HepG2 (cell line): ENCODE data around the gene SLC12A3.

Experiments used
- MAFG ChIP-seq: sonication (generic); formaldehyde crosslinking; IDR thresholded peaks from 2 replicates; pipeline ENCODE4 v1.5.1; 2020; ENCODE audit warnings: mild to moderate bottlenecking, missing genetic modification reagents
- POLR2A ChIP-seq, 2 experiments: IDR thresholded peaks; 2 replicates each; pipeline ENCODE4 v1.6.1; 2011; ENCODE audit warnings: low read depth in 2 of 2, low read length in 2 of 2, mild to moderate bottlenecking in 1 of 2, moderate library complexity in 1 of 2; ENCODE audit not compliant: insufficient read depth in 1 of 2
- POLR2AphosphoS5 ChIP-seq: IDR thresholded peaks from 2 replicates; pipeline ENCODE4 v1.6.1; 2012; ENCODE audit warnings: low read depth, low read length
- SP140L ChIP-seq: sonication (generic); formaldehyde crosslinking; IDR thresholded peaks from 2 replicates; pipeline ENCODE4 v1.4.0; 2020; ENCODE audit warnings: missing genetic modification reagents, borderline replicate concordance
- ZNF589 ChIP-seq: sonication (generic); formaldehyde crosslinking; conservative IDR thresholded peaks from 2 replicates; pipeline ENCODE4 v1.8.0; 2022; ENCODE audit warnings: mild to moderate bottlenecking, moderate library complexity, missing genetic modification reagents
- TF ChIP-seq, protein P1 (sequence below): IDR thresholded peaks from 2 replicates; pipeline ENCODE4 v1.6.1; 2016
- TF ChIP-seq, protein P2 (sequence below): sonication (generic); formaldehyde crosslinking; IDR thresholded peaks from 2 replicates; pipeline ENCODE4 v1.4.0; 2020; ENCODE audit warnings: missing genetic modification reagents

DNA sequence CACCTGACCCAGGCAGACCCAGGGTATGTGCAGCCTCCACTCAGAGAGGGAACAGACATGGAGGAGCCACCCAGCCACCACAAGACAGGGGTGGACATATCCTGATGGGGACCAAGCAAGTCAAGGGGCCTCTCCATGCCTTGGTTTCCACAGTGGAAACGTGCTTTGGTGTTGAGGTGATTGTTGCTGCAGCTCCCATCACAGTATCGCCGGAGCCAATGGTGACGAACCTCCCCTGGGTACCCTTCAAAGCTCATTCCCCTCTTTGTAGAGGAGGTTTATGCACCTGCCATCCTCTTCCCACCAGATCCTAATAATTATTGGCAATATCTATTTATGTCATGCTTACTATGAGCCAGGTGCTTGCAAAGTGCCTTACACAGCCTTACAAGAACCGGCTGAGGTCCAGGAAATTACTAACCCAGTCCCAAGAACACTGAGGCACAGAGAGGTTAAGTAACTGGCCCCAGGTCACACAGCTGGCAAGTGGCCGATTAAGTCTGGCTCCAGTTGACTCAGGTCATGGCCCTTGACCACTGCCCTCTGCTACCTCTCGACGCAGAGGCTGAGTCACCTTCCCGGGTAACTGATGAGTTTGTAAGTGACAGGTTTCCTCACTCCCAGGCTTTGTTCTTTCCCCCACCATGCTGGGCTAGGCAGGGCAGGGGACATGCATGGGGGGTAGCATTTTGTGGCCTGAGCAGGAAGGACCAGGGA is 20.6 kb downstream of the SLC12A3 start:
- no peak for TF ChIP-seq POLR2A (IDR thresholded peaks at IDR 0.05; ENCODE audit: insufficient read depth in 1 of 2, low read depth in 2 of 2, low read length in 2 of 2)
- TF ChIP-seq, protein P1, sequence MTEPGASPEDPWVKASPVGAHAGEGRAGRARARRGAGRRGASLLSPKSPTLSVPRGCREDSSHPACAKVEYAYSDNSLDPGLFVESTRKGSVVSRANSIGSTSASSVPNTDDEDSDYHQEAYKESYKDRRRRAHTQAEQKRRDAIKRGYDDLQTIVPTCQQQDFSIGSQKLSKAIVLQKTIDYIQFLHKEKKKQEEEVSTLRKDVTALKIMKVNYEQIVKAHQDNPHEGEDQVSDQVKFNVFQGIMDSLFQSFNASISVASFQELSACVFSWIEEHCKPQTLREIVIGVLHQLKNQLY (CRISPR knock-in tag), result no peak
- TF ChIP-seq ZNF589 (CRISPR knock-in tag), result no peak
- no peak for TF ChIP-seq SP140L (CRISPR knock-in tag)
- TF ChIP-seq, protein P2, sequence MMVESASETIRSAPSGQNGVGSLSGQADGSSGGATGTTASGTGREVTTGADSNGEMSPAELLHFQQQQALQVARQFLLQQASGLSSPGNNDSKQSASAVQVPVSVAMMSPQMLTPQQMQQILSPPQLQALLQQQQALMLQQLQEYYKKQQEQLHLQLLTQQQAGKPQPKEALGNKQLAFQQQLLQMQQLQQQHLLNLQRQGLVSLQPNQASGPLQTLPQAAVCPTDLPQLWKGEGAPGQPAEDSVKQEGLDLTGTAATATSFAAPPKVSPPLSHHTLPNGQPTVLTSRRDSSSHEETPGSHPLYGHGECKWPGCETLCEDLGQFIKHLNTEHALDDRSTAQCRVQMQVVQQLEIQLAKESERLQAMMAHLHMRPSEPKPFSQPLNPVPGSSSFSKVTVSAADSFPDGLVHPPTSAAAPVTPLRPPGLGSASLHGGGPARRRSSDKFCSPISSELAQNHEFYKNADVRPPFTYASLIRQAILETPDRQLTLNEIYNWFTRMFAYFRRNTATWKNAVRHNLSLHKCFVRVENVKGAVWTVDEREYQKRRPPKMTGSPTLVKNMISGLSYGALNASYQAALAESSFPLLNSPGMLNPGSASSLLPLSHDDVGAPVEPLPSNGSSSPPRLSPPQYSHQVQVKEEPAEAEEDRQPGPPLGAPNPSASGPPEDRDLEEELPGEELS (CRISPR knock-in tag), result no peak
- TF ChIP-seq MAFG (CRISPR knock-in tag), result no peak
- no peak for TF ChIP-seq POLR2AphosphoS5
